Lower leg skin (tissue), 4 donors: ENCODE data around the gene KLF5. TPM values are rescaled to one million over a fixed set of nuclear protein-coding genes. Genes with fewer than 3 reads are reported as not detected.

Experiments
- DNase-seq, 2 donors: peaks; one replicate each; pipeline ENCODE4 v3.0.0-alpha.2; 2019; ENCODE audit warnings: low spot score in 2 of 2
- H3K4me3 ChIP-seq: fragments of 200-600 bp; sonication (generic); 2 replicates; pipeline ENCODE4 v1.5.1; 2017; ENCODE audit warnings: mild to moderate bottlenecking, low read depth; ENCODE audit not compliant: poor library complexity, severe bottlenecking
- CTCF ChIP-seq, 3 donors: fragments of 450-650 bp; IDR thresholded peaks; one replicate each; pipeline ENCODE4 v1.5.1; 2016; ENCODE audit warnings: antibody characterized with exemption in 3 of 3, mild to moderate bottlenecking in 3 of 3, moderate library complexity in 2 of 3
- POLR2A ChIP-seq, 2 donors: fragments of 450-650 bp; IDR thresholded peaks; one replicate each; pipeline ENCODE4 v1.6.1; 2016 to 2017; ENCODE audit warnings: antibody characterized with exemption in 2 of 2, mild to moderate bottlenecking in 1 of 2, moderate library complexity in 1 of 2
- WGBS, 2 donors: methylation state at CpG; one replicate each; pipeline ENCODE4 v1.1.5; 2018; 5-methylcytosine and 5-hydroxymethylcytosine counted together
- intact Hi-C: fragments of 100-400 bp; cut with DNase I; formaldehyde crosslinking; loops from one replicate; pipeline ENCODE4 v1.15.0; 2023; ENCODE audit warnings: low total_unique reads
- total RNA-seq, 4 donors: library from RNA; depleted of rRNA; stranded (reverse); fragments of >200 nt; gene quantifications; one replicate each; pipeline ENCODE4 v1.1.0, GENCODE V29; 2016

Gene KLF5
- total RNA-seq, 4 donors from 2014 or later = 244 to 544 (median 359) TPM

GRCh38 chr13:73079359-73079758 is 20.6 kb downstream of the KLF5 start:
- DNase-seq = no peak
- intact Hi-C loops = no loop called here
- WGBS, 2 donors = 79 to 84% methylated on average over 3 of the region's 3 CpGs
- H3K4me3 ChIP-seq = no peak overlapping the region
- TF ChIP-seq CTCF (IDR thresholded peaks at IDR 0.05) (no peak), POLR2A (IDR thresholded peaks at IDR 0.05) (no peak)

GRCh38 chr13:73081256-73081915 is 22.6 kb downstream of the KLF5 start:
- 43 to 60% methylated on average over 3 to 4 of the region's 4 CpGs for WGBS, 2 donors
- no peak for DNase-seq
- no peak overlapping the region for H3K4me3 ChIP-seq
- TF ChIP-seq POLR2A (IDR thresholded peaks at IDR 0.05) (no peak), CTCF (IDR thresholded peaks at IDR 0.05) (no peak)
- intact Hi-C loops = no loop called here

- DNase-seq = no peak
- intact Hi-C loops = no loop called here
- H3K4me3 ChIP-seq = no peak overlapping the region
- WGBS, 2 donors = 48 to 57% methylated on average over 5 of the region's 5 CpGs
- TF ChIP-seq CTCF (IDR thresholded peaks at IDR 0.05) (no peak), POLR2A (IDR thresholded peaks at IDR 0.05) (no peak)
Observed at GRCh38 chr13:73082471-73082870, 23.7 kb downstream of the KLF5 start.

- 51 to 68% methylated on average over 4 of the region's 4 CpGs for WGBS, 2 donors
- DNase-seq = no peak
- TF ChIP-seq POLR2A (IDR thresholded peaks at IDR 0.05) (no peak), CTCF (IDR thresholded peaks at IDR 0.05) (no peak)
- intact Hi-C loops = no loop called here
- no peak overlapping the region for H3K4me3 ChIP-seq
Observed at GRCh38 chr13:73082895-73083294, 24.1 kb downstream of the KLF5 start.

- no peak for DNase-seq
Observed at GRCh38 chr13:73088332-73088935, 29.6 kb downstream of the KLF5 start.

More at GRCh38 chr13:73088332-73088935, 29.6 kb downstream of the KLF5 start:
- WGBS, 2 donors = 95 to 96% methylated on average over 4 of the region's 4 CpGs
- TF ChIP-seq POLR2A (IDR thresholded peaks at IDR 0.05) (no peak), CTCF (IDR thresholded peaks at IDR 0.05) (no peak)
- intact Hi-C loops = no loop called here
- H3K4me3 ChIP-seq = no peak overlapping the region
